HG02970 (cell line): ENCODE results near the gene MYPN.
"Not testable (repeated sequence)": the region's sequence is repeated elsewhere in the genome, so short reads cannot be mapped to it uniquely, and the experiment has no call there.

Experiments used
- ATAC-seq: cut with Tn5 transposase; IDR thresholded peaks from one replicate; pipeline ENCODE4 v1.9.1; 2021; ENCODE audit warnings: mild to moderate bottlenecking, moderate library complexity, moderate number of reproducible peaks; ENCODE audit not compliant: unreplicated experiment, low FRiP score

The MYPN gene

DNA sequence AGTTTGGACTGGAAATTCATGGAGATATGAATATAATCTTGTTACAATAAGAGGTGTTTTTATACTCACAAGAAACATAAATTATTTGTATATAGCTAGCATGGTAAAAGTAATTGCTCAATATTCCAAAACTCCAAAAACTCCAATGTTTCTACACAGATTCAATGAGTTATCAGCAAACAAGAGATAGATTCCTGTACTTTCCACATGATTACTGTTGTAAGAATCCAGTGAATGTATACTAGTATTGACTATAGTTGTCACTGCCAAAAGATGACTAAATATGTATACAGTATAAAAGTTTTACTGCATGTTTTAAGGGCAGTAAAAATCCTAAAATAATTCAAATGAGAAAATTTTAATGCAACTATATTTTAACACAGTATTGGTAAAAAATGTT is 111.9 kb downstream of the MYPN start:
- no peak for ATAC-seq

DNA sequence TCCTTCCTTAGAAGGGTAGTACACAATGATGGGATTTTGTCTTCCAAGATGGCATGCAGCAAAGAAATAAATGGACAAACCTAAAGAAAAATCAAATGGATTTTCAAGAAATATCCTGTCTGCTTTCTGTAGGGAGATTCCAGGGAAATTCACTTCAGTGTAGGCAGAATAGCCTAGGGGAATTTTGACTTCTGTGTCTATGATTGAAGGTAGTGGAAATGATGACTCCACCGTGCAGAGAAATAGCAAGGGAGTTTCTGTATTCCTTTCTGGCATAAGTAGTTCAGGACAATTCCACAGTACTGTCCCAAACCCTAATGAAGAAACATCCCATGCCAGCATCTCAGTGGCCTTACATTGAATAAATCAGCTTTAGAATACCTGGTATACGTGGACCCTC is 113.1 kb downstream of the MYPN start:
- no peak for ATAC-seq

DNA sequence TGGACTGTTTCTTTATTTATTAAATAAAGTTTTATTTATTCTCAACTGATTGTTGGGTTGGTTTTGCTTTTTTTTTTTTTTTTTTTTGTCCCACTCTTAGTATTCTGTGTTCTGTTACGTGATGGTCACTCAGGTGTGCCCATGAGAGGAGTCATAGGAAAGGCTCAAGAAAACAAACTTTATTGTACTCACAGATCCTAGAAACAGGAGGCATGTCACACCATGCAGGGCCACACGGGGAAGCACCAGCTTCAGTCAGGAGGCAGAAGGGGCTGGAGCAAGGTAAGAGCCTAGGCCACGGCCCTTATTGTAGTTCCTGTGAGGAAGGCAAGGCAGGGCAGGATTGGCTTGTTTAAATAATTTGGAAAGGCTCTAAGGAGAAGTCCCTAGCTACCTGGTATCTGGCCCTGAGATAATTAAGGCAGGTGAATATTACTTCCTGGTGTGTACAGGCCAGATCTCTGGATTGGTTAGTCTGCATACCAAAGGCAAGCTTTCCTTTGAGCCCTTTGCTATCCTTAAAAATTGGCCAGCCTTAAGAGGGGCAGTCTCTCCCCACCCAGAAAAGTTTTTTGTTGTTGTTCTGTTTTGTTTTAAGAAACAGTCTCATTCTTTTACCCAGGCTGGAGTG is 114.4 kb downstream of the MYPN start:
- no peak for ATAC-seq

DNA sequence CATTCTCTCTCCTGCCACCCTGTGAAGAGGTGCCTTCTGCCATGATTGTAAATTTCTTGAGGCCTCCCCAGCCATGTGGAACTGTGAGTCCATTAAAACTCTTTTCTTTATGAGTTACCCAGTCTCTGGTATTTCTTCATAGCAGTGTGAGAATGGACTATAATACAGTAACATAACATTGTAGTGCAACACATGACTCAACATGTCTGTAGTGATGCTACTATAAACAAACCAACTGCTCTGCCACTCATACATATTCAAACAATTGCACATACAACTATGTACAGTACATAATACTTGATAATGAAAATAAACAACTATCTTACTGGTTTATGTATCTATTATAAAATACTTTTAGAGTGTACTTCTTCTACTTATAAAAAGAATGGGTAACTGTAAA is 115.5 kb downstream of the MYPN start:
- no peak for ATAC-seq

DNA sequence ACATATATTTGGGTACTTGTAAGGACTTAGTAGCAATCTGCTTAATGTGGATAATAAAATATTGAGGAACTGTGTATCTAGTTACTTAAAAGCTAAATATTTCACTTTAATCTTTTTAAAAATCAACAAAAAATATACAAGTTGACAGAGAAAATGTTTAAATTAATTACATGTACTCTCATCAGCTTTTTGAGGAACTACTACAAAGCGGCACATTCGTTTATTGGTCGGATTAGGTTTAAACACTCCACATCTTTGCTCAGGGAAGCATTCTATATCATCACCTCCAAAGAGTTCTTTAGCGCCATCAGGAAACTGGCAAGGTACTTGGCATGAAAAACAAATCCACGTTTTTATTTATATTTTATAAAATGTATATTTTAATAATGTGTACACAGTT is 121.0 kb downstream of the MYPN start:
- ATAC-seq, result no peak

DNA sequence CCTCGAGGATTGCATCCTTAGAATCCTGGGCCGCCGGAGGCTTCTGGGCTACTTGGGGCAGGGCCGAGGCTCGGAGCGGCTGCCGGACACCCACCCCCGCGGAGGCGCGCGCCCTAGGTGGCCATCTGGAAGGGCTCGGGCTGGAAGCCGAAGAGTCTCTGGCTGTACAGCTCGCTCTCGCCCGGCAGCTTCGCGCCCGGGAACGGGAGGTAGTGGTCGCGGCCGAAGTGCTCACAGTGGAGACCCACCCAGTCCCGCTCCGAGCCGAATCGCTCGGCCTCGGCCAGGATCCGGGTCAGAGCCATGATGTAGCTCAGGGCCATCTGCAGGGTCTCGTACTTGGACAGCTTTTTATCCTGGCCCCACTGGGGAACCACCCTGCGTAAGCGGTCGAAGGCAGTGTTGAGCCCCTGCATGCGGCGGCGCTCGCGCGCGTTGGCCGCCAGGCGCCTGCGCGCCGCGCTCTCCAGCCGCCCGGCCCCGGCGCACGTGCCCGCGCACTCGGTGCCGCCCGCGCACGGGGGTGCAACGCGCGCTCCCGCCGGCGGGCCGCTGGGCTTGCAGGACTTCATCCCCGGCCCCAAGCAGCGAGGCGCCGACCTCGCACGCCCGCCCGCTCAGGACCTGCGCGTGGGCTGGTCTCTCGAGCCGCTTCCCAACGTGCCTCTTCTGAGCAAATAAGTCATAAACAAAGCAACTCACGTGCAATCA is 122.0 kb downstream of the MYPN start:
- ATAC-seq, result peak; percentile 81

DNA sequence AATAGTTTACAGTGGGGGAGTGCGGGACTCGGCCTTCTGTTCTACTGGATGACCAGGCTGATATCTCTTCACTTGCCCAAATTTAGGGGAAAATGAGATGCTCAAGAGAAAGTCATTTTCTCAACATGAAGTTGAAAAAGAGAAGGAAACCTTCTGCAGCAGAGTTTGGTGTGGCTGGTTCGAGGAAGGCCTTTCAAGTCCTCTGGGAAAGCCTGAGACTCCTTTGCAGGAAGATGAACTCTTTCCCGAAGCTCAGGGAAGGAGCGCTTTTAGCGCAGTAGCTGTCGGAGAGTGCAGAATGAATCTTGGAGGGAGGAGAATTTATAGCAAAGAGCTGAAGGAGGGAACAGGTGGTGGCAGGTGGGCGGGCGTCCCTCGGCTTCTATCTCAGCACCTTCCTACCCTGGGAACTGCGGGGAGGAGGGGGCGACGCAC is 122.5 kb downstream of the MYPN start, which contains the start of gene ATOH7:
Gene ATOH7 (minus strand): TSS at position 297 of the 435 bp plus-strand sequence. CDS start 436 bp downstream, outside the sequence.
- ATAC-seq, result no peak

DNA sequence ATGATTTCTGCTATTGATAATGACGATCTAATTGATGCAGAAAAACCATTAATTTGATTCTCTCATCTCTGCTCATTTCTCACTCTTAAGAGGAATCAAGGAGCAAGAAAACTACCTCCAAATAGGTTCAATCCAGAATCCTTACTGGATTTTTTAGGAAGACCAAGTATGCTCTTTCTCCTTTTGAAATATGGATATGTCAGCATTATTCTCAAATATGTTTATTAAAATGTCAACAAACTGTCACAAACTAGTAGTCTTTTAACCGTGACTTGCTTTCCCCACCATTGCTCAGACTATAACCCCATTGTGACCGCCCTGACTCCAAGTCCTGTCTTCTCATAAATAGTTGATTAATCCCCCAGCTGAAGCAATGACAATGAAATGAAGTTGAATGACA is 123.8 kb downstream of the MYPN start:
- no peak for ATAC-seq

DNA sequence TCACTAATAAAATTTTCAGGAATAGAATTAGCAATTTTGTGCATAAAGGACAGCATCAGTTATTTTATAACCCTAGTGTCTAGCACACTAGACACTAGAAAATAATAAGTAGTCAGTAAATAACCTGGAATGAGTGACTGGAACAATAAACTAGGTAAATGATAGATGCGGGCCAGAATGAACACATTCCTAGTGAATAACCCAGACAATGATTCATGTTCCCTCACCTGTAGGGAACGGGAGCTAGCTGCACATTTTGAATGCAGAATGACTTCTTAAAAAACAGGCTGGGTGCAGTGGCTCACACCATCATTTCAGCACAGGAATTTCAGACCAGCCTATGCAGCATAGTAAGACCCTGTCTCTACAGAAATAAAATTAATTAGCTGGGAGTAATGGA is 125.8 kb downstream of the MYPN start:
- no peak for ATAC-seq

DNA sequence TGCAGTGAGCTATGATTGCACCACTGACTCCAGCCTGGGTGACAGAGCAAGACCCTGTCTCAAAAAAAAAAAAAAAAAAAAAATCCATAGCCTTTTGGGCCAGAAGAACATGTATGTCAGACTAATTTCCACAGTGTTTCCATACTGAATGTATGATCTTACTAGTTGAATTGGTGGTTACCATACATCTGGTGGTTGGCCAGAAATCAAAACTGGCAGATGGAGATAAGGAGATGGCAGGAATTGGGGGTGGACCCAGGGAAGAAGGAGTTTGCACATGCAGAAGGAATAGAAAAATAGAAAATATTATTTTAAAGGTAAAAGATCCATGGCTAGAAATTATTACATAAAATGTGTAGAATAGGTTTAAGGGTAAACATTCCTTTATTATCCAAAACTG is 126.3 kb downstream of the MYPN start:
- no peak for ATAC-seq

DNA sequence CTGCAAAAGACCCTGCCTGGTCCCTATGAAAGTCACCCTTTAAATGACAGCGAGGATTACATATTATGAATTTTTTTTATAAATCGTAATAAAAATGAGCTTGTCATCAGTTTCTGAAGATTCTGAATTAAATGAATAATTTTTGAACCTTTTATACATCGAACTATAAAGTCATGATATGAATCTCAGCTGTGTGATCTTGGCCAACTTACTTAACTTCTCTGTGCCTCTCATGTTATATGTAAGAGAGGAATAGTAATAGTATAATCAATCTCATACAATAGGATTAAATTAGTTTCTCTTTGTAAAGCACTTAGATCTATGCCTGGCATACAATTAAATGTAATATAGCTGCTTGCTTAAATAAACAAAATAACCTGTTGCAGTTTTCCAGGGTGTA is 127.9 kb downstream of the MYPN start:
- no peak for ATAC-seq

DNA sequence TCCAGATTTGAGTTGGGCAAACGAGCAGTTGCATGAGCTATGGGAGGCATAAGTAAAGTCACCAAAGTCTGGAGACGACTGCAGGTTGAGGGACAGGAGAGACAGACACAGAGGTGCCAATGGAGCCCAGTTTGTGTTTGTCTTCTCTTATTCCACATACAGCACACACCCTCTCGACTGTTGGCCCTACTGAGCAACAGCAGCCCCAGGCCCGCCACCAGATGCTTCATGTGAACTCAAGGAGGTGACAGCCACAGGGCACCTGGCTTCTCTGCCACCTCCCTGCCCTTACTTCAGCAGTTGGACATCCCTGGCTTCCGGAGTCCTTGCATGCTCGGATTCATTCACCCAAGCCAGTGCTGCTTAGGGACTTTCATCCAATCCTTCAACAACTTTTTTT is 129.1 kb downstream of the MYPN start:
- ATAC-seq, result no peak

DNA sequence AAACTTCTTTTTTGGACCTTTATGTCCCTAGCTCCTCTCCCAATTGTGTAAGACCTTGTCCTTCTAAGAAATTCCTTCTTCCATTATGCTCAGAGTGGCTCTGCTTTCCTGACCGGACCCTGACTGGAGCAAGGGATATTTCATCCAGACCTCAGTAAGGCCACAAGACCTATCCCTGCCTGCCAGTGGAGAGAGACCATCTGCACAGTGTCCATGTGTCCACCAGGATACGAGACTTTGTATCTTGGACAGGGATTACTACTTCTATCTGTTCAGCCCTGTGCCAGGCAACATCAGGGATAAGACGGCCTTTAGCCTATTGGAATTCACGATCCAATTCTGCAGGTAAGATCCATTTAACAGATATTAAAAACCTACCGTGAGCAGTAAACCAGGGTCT is 129.8 kb downstream of the MYPN start:
- no peak for ATAC-seq

DNA sequence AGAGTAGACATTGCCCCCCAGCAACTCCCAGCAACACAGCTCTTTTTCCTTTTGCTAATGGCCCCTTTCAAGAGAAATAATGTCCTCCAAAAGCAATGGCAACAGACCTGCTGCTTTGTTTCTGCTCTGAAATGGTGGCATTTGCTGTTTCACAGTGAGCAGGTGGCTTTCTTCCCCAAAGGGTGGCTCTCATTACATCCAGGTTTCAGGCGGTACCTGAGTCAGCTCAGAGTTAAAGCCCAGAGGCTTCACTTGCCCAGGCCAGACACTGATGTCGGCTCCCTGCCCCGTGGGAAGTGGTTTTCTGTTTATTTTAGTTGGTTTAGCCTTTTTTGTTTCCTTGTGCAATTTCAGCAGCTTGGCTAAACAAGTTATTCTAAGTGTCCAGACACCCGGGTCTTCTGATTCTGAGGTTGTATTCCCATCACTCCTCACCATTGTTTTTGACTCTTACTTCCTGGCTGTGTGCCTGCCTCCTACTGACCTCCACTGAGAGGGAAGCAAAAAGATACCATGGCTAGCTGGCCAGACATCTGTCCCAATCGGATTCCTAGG is 130.4 kb downstream of the MYPN start:
- no peak for ATAC-seq

DNA sequence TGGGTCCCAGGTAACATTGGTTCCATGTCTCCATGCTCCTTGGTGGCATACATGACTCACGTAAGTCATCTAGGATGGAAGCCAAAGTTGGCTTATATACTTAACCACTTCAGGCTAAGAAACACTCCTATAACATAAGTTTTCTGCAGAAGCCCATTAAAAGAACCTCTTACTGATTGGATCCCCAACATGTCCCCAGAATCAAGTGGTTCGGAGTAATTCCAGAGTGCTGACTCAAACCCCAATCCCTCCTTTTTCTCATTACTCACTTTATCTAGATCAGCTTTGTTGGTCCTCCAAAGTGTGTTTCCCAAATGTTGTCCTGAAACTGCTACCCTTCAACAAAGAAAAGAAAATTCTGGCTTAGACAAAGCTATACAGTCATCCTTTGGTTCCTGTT is 132.8 kb downstream of the MYPN start:
- ATAC-seq, result no peak

DNA sequence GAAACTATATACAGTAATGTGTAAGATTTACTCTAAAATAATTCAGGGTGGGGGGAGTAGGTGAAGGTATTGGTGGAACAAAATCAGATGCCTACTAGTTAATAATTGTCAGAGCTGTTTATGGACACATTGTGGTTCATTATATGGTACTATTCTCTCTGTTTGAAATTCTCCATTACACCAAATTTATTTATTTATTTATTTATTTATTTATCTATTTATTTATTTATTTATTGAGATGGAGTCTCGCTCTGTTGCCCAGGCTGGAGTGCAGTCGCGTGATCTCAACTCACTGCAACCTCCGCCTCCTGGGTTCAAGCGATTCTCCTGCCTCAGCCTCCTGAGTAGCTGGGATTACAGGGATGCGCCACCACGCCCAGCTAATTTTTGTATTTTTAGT is 137.1 kb downstream of the MYPN start:
- ATAC-seq, result not testable (repeated sequence)

DNA sequence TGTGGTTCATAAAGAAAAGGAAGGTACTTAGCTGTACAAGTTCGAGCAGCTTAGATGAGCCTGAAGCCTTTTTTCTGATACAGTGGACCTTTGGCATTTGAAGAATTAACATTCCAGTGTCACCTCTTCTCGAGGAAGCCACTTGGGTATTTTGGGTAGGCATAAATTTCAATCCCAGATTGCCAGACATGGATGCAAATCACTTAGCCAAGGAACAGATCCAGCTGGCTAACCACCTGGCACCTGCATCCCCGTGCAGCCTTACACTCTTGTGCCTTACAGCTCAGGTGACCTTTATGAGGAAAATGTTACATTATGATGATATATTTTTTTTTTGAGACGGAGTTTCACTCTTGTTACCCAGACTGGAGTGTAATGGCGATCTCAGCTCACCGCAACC is 138.6 kb downstream of the MYPN start:
- ATAC-seq, result no peak

DNA sequence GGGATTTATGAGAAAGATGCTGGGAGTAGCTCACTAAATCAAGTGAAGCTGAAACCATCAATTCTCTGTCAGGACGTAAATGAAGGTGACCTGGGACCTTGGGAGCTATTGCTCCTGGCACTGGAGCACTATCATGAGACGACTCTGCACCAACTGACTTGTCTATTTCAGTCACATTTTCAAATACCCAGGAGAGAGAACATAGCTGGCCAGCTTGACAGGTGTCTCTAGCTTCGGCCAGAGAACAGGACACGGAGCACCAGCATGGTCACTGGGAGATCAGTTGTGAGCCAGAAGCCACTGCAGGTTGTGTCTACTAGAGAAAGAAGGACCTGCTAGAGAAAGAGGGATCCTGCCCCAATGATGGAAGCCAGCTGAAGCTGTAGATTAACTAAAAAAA is 140.0 kb downstream of the MYPN start:
- no peak for ATAC-seq

DNA sequence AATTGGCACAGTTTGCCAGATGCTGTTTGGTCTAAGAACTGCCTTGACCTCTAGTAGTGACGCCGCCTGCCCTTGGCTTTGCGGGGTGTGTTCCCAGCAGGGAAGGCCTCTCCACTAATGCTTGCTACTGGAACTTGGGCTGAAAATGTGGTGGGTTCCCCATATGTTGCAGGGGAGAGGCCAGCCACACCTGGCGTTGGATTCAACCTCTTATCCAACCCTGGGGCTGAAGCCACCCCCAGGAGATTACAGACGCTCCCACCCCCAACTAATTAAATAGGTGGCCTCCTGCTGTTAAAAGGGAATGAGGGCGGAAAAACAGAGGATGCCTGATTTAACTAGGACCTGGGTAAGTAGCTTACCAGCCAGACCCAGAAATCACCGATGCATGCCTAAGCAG is 141.9 kb downstream of the MYPN start:
- ATAC-seq, result no peak

DNA sequence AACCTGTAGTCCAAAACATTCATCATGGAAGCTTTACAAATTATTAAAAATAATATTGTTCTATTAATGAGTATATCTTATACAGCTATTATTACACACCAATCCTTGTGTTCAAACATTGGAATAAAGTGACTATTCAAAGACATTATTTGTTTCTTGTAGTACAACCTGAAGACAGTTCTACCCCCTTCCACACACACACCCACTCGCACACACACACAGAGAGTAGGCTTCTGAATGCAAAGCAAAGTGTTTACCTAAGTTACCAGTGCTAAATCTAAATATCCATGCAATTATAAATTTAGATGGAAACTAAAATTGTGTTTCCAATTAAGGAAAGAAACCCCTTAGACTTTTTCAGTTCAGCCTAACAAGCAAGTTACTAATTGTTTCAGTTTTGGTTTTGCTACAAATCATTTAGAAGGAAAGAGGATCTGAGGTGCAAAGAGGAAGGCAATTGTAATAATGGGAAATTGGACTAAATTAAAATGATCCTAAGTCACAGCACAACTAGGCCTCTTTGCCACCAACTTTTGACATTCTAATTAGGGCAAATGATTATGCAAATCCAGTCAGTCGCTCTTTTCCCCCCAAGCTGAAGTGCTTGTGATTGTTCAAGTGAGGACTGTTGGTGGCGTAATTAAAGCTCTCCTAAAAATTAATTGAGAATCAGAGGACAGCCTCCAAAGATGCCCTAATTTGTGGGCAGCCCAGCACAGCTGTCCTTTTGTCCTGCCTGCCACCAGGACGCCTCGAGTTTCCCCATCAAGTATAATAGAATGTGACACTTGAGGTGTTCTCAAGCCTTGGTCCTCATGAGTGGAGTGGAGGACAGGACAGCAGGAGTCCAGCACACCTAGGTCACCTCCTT is 142.6 kb downstream of the MYPN start:
- ATAC-seq, result no peak

DNA sequence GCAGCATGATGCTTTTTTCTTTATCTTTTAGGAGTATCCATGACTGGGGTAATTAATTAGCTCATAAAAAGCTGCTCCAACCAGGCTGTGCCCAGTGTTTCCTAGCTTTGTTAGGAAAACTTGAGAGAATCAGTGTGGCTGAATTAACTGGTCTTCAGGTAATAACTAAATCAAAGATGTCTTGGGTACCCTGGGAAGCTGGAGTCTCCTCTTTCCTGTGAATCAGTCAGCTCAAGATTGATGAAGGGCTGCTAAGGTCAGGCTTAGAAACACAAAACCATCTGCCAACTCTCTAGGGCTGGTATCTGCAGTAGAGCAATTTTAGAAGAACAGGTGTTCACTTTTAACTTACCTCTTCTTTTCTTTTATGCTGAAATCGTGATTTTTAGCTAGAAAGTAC is 144.1 kb downstream of the MYPN start:
- ATAC-seq, result no peak
